Activated T-cell treated with anti-CD3 and anti-CD28 coated beads for 4 hours (primary cell): ENCODE results near the gene PRPF31.
A peak's percentile ranks its signal among the peaks of the same experiment; 100 is the strongest.
"Not testable (repeated sequence)": the region's sequence is repeated elsewhere in the genome, so short reads cannot be mapped to it uniquely, and the experiment has no call there.

ENCODE experiments used
- DNase-seq: peaks from one replicate; pipeline ENCODE4 v3.0.0-alpha.2; 2020

Gene PRPF31, protein sequence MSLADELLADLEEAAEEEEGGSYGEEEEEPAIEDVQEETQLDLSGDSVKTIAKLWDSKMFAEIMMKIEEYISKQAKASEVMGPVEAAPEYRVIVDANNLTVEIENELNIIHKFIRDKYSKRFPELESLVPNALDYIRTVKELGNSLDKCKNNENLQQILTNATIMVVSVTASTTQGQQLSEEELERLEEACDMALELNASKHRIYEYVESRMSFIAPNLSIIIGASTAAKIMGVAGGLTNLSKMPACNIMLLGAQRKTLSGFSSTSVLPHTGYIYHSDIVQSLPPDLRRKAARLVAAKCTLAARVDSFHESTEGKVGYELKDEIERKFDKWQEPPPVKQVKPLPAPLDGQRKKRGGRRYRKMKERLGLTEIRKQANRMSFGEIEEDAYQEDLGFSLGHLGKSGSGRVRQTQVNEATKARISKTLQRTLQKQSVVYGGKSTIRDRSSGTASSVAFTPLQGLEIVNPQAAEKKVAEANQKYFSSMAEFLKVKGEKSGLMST

DNA sequence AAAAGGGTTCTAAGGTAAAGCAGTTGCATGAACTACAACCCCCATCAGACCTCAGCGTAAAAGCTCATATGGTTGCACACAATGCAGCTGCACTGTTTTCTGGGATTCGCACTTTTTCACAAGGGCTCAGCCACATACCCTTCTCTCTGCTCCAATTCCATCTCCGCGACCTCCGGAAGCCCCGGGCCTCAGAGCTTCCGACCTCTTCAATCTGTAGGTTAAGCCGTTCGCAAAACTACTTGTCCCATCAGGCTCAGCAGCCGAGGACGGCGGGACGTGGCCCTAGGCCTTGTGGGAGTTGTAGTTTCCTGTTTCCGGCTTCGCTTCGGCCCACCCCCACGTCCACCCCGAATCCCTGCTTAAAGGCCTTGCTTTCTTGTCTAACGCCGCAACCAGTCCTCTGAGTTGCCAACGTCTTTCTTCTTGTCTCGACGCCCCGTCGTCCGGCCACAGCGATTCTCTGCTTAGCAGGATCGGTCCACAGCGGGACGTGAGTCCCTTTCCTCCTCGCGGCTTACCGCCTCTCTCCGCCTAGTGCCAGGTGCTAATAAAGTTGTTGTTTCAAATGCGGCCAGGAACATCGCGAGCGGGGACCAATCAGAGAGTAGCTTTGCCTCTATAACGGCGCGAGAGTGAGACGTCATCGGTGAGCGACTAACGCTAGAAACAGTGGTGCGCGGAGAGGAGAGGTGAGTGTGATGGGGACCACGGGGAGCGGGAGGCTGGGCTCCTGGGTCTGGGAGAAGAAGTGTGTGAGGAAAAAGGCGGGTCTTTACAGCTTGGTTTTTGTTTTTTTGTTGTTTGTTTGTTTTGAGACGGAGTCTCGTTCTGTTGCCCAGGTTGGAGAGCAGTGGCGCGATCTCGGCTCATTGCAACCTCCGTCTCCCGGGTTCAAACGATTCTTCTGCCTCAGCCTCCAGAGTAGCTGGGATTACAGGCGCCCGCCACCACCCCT is at the start of gene PRPF31, which contains the start of gene TFPT:
TSS of gene PRPF31 (plus strand) at position 646 of the 955 bp plus-strand sequence. CDS start 2,525 bp downstream, outside the sequence.
TSS of gene TFPT (minus strand) at position 549 of the 955 bp plus-strand sequence. CDS start at position 161, 388 bp downstream.
- peak; percentile 97 for DNase-seq

DNA sequence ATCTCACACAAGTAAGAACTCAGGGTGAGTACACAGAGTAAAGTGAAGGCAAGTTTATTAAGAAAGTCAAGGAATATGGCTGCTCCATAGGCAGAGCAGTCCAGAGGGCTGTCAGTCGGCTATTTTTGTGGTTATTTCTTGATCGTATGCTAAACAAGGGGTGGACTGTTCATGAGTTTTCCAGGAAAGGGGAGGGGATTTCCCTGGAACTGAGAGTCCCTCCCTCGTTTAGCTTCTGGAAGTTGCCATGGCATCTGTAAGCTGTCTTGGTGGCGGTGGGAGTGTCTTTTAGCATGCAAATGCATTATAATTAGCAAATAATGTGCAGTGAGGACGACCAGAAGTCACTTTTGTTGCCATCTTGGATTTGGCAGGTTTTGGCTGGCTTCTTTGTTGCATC is 46.1 kb upstream of the PRPF31 start:
- no peak for DNase-seq

DNA sequence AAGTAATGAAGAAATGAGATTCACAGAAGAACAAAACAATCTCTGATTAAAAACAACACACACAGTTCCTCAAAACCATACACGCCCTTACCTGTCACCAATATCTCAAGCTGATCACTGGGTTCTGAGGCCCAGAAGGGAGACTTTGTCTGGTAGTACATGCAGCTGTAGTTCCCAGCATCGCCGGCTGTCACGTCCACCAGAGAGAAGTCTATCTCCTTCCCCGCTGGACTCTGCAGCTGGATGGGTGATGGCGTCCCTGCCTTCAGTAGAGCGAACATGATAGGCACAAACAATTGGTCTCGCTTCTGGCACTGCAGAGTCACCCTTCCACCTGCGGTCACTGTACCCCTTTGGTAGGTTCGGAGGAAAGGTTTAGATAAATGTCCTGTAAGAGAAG is 41.7 kb upstream of the PRPF31 start:
- DNase-seq = no peak

DNA sequence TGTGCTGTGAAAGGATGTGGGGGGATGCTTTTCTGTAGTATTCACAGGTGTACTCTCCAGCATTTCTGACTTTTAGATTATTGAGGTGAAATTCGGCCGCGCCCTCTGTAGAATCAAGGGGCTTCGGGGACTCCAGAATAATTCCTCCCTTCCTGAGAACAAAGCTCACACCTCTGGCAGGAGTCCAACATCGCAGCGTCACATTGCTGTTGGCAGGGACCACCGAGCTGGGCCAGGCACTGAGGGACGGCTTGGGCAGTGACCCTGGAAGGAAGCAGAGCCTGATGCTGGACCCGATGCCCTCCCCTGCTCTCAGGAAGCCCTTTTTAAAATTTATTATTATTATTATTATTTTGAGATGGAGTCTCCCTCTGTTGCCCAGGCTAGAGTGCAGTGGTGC is 40.7 kb upstream of the PRPF31 start:
- DNase-seq = no peak

DNA sequence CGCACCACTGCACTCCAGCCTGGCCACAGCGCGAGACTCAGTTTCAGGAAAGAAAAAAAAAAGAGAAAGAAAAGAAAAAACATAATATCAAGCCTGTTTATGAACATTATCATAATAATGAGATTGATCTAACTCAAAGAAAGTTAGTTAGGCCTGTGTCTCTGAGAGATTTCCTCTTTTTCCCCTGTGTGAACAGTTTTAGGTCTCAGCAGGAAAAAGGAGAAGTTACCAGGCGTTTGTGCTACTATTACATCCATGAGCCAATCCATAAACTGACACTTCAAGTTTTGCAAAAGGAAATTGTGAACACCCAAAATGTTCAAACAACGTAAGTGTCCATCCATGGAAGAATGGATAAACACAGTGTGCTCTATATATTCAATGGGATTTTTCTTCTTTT is 38.2 kb upstream of the PRPF31 start:
- no peak for DNase-seq

DNA sequence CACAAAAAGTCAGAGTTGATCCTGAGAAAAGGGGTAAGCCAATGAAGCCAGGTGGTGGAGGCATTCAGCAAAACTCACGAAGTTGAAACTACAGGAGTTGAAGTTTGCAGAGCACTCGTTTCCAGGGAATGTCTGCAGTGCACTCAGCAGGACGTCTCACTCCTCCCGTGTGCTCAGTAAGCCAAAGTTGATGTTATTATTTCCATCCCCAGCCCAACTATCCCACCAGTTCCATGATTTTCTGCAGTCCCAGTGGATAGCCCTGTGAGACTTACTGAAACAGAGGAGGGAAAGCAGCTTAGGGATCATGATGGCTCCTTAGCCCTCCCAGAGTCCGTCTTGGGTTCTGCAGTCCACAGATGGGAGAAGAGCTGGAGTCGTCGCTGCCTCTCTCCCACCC is 34.5 kb upstream of the PRPF31 start, which contains the start of gene TARM1:
TSS of gene TARM1 (minus strand) at position 334 of the 400 bp plus-strand sequence. CDS start at position 309, 25 bp downstream.
- DNase-seq = no peak

DNA sequence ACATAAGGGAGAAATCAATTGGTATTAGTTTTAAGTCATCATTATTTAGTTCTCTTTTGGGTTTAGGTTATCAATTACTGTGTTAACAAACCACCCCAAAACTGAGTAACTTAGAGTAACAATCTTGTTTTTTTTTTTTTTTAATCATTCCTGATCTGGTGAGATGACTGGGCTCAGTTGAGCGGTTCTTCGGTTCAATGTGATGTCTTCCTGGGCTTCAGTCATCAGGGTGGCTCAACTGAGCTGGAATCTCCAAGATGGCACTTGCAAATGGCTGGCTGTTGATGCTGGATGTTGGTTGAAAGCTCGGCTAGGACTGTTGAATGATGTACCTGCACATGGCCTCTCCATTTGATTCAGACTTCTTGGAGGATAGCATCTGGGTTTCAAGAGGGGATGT is 31.1 kb upstream of the PRPF31 start:
- DNase-seq = no peak

DNA sequence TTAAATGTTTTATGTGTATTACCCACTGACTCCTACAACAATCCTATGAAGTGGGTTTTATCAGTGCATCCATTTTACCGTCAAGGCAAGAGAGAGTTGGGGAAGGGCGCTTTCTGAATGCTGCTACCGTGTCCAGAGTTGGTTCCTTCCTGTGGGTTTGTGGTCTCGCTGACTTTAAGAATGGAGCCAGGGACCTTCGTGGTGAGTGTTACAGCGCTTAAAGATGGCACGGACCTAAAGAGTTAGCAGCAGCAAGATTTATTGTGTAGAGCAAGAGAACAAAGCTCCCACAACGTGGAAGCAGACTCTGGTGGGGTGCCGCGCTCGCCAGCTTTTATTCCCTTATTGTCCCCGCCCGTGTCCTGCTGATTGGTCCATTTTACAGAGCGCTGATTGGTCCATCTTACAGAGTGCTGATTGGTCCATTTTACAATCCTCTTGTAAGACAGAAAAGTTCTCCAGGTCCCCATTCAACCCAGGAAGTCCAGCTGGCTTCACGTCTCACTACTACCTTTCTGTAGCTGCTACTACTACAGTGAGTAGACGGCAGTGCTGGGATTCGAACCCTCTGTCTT is 21.0 kb upstream of the PRPF31 start:
- DNase-seq = no peak

DNA sequence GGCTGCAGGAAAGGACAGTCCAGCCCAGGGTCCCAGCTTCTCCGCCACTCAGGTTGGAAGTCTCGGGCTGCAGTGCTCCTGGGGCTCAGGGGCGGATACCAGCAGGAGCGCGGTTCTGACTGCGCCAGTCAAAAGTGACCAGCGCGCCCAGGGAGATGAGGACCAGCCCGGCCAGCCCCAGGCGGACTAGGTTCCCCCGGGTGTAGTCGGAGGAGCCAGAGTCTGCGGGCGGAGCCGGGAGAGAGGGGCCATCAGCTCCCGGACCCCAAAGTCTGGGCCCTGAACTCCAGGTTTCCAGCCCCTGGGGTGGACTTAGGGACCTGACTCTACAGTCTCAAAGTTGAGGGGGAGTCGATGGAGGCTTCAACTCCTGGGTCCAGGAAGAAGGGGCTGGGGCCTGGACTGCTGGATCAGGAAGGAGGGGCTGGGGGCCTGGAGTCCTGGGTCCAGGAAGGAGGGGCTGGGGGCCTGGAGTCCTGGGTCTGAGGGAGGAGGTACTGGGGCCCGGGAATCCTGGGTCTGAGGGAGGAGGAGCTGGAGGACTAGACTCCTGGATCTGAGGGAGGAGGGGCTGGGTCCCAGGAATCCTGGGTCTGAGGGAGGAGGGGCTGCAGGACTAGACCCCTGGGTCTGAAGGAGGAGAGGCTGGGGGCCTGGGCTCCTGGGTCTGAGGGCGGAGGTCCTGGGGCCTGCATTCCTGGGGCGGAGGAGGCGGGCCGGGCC is 20.3 kb upstream of the PRPF31 start:
- DNase-seq = no peak

DNA sequence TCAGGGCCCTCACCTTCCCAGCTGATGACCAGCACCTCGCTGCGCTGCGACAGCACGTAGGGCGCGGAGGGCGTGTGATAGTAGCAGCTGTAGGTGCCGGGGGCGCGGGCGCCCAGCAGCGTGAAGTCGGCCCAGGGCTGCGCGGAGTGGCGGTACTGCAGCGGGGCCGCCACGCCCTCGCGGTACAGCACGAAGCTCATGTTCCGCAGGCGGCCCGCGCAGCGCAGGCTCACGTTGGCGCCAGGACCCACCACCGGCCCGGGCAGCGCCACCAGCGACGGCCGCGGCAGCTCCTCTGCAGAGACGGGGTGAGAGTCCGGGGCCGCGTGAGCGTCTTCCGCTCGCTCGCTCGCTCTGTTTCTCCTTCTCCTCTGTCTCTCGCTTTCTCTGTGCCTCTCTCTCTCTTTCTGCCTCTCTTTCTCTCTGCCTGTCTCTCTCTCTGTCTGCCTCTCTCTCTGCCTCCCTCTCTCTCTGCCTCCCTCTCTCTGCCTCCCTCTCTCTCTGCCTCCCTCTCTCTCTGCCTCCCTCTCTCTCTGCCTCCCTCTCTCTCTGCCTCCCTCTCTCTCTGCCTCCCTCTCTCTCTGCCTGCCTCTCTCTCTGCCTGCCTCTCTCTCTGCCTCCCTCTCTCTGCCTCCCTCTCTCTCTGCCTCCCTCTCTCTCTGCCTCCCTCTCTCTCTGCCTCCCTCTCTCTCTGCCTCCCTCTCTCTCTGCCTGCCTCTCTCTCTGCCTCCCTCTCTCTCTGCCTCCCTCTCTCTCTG is 19.5 kb upstream of the PRPF31 start:
- DNase-seq = not testable (repeated sequence)

DNA sequence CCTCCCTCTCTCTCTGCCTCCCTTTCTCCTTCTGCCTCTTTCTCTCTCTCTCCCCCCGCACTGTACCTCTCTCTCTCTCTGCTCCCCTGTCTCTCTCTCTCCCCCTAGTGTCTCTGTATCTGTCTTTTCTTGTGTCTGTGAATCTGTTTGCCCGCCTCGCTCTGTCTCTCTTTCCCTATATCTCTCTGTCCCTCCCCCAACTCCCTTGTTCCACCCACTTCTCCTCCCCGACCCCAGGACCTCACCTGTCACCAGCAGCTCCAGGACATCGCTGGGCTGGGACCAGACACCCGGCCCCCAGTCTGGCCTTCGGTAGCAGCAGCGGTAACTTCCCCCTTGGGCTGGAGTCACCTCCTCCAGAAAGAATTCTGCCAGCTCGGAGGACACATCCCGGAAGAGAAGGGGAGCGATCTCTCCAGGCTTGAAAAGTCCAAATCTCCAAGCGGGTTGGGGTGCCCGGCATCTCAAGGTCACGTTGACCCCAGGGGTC is 18.9 kb upstream of the PRPF31 start:
- DNase-seq = no peak

DNA sequence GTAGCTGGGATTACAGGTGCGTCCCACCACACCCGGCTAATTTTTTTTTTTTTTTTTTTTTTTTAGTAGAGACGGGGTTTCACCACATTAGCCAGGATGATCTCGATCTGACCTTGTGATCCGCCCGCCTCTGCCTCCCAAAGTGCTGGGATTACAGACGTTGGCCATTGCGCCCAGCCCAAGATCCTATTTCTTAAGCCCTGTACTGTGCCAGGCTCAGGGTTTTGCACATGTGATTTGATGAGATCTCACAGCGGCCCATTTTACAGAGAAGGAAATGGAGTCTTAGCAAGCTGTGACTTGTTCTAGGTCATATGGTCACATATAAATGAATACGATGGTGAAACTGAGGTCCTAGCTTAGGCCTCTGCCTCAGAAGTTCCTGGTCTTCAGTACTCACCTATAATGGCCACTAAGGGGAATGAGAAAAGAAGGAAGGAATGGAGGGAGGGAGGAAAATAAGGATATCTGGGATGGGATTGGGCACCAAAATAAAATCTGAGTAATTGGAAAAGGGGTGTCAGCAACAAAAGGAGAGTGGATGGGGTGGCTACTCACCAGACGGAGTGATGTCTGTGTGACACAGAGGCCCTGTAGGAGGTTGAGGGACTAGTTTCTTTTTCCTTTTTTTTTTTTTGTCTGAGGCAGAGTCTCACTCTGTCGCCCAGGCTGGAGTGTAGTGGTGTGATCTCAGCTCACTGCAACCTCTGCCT is 16.2 kb upstream of the PRPF31 start:
- DNase-seq = no peak

DNA sequence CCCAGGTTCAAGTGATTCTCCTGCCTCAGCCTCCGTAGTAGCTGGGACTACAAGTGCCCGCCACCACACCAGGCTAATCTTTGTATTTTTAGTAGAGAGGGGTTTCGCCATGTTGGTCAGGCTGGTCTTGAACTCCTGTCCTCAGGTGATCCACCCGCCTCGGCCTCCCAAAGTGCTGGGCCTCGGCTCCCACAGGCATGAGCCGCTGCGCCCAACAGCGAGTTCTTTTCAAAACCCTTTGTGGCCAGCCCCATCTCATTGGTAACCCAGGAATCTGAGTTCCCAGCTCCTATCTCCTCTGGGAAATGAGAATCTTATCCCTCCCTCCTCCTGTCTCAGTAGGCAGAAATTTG is 15.7 kb upstream of the PRPF31 start:
- not testable (repeated sequence) for DNase-seq

DNA sequence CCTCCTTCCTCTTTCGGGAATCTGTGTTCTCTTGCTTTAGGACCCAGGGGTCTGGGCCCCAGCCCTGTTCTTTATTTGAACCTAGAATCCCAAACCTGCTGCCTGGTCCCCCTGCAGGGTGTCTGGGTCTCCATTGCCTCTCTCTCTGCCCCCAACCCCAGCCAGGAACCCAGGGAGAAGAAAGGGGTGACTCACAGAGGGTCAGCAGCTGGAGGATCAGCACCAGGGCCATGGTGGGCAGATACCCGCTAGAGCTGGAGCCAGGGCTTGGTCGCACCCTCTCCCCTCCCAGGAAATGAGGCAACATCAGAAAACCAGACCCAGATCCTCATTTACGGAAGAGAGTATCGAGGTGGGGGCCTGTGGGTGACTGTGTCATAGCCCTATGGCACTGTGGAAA is 15.0 kb upstream of the PRPF31 start, which contains the start of gene OSCAR:
TSS of gene OSCAR (minus strand) at position 243 of the 400 bp plus-strand sequence. CDS start at position 232, 11 bp downstream.
- DNase-seq = no peak

DNA sequence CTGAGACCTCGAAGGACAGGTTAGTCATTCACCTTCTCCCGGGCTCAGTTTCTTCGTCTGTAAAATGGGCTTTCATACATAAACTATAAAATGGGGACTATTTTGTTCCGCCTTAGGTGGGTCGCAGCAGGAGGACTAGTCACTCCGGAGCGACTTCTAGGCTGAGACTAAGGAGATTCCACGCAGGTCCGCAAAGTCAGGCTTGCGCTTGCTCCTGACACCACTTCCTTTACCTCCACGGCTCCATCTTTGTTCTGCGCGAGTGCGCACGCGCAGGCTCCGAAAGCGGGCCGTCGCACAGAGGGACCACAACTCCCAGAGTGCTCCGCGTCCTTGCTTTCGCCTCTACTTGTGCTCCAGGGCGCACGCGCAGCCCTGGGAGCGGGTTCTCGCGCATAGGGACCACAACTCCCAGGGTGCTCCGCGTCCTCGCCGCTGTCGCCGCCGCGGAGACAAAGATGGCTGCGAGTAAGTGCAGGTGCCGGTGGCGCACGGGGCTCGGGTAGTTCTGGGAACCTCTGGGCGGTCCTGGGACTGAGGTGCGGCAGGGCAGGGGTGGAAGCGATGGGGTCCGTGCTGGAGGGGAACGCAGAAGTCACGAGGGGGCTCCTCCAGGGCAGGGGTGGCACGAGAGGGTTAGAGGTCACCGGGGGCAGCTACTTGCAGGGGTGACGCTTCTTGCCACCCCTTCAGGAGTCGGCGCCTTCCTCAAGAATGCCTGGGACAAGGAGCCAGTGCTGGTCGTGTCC is 13.0 kb upstream of the PRPF31 start, which contains the start of gene NDUFA3:
TSS of gene NDUFA3 (plus strand) at position 435 of the 749 bp plus-strand sequence. CDS start at position 459, 24 bp downstream.
- peak; percentile 94 for DNase-seq

DNA sequence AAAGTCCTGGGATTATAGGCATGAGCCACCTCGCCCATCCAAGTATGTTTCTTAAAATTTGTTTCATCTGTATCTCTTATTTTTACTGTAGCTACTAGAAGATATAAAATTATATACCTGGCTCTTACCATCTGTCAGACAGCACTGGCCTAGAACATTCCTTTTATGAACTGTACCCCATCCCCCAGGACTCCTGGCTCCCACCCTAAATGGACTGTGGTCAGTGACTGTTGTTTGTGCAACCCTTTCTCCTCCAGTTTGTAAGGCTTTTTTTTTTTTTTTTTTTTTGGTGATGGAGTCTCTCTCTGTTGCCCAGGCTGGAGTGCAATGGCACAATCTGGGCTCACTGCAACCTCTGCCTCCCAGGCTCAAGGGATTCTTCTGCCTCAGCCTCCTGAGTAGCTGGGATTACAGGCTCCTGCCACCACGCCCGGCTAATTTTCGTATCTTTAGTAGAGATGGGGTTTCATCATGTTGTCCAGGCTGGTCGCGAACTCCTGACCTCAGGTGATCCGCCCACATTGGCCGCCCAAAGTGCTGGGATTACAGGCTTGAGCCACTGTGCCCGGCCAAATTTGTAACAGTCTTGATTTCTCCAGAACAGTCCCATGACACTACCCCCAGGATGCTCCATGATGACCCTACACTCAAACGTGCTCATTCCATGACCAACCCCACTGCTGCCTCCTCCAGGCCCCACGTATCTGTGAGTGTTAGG is 10.4 kb upstream of the PRPF31 start:
- no peak for DNase-seq

DNA sequence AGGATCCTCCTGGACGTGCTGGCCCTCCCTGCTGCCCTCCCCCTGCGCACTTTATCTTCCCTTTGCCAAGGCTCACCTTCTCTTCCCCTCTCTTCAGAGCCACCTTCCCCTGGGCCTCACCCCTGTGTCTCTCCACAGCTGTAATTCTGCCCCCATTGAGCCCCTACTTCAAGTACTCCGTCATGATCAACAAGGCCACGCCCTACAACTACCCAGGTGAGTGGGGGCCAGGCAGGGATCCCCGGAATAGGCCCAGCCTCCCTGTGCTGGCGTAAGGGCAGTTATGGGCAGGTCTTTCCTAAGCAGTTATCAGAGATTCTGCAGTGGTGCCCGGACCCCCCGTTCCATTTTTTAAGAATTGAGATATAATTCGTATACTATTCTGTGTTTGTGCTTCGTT is 9.8 kb upstream of the PRPF31 start:
- no peak for DNase-seq

DNA sequence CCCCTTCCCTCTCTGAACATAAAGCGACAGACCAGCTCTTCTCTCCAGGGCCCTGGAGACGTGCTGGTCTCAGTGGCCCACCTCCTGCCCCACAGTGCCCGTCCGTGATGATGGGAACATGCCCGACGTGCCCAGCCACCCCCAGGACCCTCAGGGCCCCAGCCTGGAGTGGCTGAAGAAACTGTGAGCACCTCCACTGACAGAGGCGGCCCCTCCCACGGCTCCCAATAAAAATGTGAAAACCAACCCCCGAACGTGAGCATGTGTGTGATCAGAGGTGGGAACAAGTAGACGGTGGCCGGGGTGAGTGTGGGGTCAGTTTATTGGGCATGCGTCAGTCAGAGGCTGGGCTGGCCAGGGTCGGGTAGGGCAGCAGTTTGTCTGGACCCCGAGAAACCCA is 8.8 kb upstream of the PRPF31 start:
- DNase-seq = no peak
